Middle frontal gyrus (tissue), 1 donor: ENCODE results near the gene IFNLR1.

Source experiments
- DNase-seq: peaks from one replicate; pipeline ENCODE4 v3.0.0-alpha.2; 2015; ENCODE audit warnings: low spot score; ENCODE audit errors: extremely low spot score

IFNLR1 gene

DNA sequence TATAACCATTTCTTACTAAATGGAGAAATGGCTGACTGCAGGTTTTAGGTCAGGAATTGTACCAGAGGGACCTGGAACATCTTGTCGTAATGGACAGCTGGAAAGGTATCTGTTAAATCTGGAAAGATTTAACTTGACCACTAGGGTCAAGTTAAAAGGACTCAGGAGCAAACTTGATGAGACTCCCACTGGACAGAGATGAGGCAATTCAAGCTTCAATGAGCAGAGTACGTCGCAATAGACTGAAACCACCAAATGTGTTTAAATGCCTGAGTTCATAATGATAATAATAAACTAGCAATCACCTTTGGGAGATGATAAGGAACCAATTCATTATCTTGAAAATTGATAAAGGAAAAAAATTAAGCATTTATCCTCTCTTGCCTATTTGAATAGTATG is 8.7 kb downstream of the IFNLR1 start:
- DNase-seq = no peak

DNA sequence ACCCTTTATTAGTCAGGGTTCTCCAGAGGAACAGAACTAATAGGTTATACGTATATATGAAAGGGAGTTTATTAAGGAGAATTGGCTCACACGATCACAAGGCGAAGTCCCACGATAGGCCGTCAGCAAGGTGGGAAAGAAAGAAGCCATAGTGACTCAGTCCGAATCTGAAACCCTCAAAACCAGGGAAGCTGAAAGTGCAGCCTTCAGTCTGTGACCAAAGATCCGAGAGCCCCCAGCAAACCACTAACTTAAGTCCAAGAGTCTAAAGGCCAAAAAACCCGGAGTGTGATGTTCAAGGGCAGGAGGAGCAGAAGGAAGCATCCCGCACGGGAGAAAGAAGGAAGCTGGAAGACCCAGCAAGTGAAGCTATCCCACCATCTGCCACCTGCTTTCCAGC is 9.9 kb downstream of the IFNLR1 start:
- no peak for DNase-seq

DNA sequence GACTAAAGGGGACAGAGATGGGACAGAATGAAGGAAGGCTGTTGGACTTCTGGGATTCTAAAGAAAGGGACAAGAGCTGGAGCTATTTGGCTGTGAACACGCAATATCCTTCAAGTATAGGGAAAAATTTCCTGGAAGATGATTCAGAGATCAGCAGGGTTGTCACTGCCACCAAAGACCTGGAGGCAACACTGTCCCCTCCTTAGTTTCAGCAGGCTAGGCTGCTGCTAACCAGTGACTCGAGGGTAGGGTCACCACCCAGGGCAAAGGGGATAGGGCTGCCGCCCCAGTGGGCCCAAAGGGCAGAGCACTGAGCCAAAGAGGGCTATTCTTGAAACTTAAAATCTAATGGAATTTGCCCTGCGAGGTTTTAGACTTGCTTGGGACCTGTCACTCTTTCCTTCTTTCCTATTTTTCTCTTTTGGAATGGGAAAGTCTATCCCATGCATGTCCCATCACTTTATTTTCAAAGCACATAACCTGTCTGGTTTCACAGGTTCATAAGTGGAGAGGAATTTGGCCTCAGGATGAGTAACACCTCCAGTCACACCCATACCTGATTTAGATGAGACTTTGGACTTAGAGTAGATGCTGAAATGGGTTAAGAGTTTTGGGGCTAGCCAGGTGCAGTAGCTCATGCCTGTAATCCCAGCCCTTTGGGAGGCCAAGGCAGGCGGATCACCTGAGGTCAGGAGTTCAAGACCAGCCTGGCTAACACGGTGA is 11.9 kb downstream of the IFNLR1 start:
- no peak for DNase-seq

DNA sequence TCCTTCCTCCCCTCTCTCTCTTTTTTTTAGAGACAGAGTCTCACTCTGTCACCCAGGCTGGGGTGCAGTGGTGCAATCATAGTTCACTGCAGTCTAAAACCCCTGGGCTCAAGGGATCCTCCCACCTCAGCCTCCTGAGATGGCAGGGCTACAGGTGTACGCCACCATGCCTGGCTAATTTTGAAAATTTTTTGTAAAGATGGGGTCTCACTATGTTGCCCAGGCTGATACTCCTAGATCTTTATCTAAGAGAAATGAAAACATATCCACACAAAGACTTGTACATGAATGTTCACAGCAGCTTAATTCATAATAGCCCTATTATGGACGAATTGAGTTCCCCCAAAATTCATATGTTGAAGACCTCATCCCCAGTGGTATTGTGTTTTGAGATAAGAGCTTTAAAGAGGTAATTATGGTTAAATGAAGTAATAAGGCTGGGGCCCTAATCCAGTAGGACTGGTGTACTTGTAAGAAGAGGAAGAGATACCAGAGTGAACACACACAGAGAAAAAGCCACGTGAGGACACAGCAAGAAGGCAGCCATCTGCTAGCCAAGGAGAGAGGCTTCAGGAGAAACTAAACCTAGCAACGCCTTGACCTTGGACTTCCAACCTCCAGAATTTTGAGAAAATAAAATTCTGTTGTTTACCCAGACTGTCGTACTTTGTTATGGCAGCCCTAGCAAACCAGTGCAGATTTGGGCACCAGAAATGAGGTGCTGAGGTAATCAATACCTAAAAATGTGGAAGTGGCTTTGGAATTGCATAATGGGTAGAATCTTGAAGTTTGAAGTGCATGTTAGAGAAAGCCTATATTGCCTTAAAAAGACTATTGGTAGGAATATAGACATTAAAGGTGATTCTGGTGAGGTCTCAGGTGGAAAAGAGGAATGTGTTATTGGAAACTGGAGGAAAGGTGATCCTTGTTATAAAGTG is 13.2 kb downstream of the IFNLR1 start:
- no peak for DNase-seq

DNA sequence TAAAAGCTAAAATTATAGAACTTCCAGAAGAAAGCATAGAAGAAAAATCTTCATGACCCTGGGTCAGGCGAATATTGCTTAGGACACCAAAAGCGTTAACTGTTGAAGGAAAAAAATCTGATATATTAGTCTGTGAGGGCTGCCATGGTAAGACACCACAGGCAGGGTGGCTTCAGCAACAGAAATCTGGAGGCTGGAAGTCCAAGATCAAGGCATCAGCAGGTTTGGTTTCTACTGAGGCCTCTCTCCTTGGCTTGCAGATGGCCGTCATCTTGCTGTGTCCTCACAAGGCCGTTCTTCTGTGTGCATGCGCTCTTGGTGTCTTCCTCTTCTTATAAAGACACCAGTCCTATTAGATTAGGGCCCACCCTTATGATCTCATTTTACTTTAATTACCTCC is 14.5 kb downstream of the IFNLR1 start:
- DNase-seq = no peak

DNA sequence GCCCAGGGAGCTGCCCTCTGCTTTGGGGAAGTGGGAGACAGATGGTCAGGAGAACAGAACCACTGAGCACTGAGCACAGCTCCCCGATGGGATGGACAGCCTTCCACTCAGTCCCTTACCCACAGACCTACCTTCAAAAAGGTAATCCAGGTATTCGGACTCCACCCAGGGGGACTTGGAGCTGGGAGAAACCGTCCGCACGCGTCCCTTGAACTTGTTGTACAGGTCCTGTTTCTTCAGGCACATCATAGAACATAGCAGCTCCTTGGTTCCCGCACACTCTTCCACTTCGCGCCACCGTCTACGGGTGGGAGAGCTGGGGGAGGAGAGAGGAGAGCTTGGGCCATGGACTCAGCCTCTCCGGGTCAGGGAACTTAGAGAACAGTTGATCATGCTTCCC is 17.8 kb downstream of the IFNLR1 start:
- no peak for DNase-seq

DNA sequence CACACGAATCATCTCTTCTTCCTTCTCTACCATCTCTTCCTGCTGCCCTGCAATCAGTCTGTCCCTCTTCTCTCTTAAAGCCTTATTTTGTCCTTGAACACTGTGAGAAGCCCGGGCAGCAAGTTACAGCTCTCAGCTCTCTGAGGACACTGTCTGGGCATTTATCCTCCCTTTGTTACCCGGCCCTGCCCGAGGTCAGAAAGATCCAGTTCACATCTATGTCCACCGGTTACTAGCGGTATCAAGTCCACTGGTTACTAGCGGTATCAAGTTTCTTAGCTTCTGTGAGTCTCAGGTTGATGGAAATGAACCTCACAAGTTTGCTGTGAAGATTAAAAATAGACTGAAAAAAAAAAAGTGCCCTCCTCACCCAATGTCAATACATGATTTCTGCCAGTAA is 18.8 kb downstream of the IFNLR1 start:
- DNase-seq = no peak

DNA sequence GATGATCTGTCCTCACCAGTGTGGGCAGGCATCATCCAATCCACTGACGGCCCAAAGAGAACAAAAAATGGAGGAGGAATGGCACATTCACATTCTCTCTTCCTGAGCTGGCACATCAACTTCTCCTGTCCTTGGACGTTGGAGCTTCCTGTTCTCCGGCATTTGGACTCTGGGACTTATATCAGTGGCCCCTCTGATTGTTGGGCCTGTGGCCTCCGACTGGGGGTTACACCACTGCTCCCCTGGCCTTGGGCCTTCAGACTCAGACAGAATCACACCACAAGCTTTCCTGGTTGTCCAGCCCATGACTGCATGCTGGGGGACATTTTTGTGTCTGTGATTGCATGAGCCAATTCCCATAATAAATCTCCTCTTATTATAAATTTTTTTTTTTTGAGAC is 20.1 kb downstream of the IFNLR1 start:
- no peak for DNase-seq

DNA sequence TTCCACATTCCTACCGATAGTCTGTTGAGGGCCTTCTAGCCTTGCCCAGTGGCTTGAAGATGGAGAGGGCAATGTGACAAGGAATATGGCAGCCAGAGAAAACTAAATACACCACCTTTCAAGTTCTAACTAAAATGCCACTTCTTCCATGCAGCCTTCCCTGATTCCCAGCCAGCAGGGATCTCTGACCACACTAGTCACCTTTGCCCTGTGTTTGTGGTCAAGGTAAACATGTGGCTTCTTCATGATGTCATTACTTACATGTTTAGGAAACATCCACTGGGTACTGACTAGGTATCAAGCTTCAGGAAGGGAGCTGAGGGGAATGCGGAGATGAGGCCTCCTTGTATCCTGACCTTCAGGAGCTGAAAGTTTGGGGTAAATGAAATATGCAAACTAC is 21.6 kb downstream of the IFNLR1 start:
- no peak for DNase-seq

DNA sequence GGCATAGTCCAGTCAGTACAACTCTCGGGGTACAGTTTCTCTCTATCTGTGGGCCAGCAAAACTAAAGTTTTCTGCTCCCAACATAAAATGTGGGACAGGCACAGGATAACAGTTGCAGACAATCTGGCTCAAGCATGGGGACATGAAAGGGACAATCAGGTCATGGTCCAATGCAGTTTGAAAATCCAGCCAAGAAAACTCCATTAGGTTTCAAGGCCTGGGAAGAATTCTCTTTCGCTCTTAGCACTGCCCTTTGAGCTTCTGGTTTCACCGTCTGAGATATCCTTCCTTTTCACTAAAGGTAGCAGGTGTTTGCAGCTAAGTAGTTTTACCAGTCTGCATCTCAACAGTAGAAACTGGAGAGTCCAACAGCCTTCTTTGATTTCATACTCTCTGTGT is 23.1 kb downstream of the IFNLR1 start:
- no peak for DNase-seq

DNA sequence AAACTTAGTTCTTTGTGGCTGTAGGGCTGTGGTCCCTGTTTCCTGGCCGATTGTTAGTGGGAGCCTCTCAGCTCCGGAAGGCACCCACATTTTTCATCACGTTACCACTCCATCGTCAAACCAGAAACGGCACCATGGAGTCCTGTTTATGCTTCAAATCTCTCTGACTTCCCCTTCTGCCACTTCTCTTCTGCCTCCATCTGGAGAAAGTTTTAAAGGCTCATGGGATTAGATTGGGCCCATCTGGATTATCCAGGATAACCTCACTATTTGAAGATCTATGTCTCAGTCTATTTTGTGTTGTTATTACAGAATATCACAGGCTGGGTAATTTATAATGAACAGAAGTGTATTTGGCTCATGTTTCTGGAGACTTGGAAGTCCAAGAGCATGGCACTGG is 24.9 kb downstream of the IFNLR1 start:
- no peak for DNase-seq

DNA sequence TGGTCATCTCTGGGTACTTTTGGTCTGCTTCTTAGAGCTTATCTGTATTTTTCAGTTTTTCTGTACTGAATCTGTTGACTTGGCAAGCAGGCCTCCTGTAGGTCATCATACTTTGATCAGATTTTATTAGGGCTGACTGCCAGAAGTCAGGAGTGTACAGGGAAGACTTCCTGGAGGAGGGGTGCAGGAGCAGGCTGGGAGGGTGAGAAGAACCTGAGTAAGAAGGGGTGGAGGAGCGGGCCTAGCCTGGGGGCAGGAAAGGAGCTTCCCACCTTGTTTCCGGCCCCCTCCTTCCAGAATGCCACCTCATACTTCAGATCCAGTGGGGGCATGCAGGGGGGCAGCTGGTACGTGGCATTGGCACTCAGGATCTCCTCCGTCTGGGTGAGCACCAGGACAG is 25.8 kb downstream of the IFNLR1 start:
- no peak for DNase-seq

DNA sequence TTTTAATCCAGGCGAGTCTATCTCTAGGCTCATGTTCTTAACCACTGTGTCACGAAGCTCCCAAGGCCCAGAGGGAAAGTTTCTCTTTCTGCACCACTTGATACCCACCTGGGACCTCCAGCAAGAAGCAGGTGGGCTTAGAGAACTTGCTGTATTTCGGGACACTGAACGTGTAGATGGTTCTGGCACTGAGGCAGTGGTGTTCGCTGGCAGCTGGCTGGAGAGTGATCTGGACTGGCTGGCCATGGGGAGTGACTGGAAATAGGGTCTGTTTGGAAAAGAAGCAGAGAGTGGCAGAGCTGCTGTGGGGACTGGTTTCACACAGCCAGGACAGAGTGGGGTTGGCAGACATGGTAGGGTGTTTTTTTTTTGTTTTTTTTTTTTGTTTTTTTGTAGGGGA is 27.7 kb downstream of the IFNLR1 start:
- DNase-seq = no peak

DNA sequence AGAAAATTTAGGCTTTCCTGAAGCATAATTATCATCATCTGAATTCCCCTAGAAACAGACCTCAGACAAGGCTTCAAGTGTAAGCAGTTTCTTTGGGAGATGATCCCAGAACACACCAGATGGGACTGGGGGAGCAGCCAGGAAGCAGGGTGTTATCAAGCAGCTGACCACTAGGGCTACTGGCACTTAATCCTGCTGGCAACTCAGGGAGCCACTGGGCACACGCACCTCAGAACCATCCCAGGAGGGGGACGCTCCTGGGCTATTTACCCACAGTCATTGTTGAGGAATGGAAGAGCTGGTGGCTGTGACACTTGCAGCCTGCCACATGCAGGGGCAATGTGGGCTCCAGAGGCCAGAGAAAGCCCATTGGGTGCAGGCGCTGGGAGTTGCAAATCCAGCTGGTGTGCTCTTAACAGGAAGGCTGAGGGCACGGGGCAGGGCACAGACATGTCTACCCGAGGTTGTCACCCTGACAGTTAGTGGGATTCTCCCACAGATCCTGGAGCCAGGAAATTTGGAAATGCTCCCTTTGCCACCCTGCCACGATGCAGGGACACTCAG is 29.1 kb downstream of the IFNLR1 start:
- DNase-seq = no peak

DNA sequence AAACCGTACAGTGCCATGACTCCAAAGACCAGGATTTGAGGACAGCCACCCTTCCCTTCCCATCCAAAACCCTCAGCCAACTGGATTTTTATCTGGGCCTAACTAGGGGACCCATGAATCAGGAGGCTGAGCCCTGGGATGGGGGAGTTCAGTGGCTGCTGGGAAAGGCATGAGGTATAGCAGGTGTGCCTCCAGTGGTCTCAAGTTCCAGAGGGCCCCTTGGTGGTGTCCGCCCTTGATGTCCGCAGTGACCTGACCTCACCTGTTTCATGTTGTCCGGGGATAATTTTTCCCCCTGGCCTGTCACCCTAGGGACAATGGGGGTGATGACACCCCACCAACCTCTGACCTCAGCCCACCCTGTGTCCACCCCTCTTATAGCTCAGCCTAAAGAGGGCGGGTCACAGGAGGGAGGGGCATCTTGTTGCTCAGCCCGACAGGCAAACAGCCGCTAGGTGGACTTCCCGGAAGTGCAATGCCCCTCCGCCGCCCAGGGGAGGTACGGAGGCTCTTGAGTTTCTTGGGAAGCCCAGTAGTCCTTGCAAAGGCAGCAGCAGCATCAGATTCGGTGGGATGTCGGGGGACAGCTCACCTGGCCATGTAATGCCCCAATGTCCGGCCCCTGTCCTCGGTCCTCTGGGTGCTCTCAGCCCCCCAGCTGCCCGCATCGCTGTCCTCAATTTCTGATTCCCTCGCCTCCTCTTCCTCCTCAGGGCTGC is 30.4 kb downstream of the IFNLR1 start:
- no peak for DNase-seq

DNA sequence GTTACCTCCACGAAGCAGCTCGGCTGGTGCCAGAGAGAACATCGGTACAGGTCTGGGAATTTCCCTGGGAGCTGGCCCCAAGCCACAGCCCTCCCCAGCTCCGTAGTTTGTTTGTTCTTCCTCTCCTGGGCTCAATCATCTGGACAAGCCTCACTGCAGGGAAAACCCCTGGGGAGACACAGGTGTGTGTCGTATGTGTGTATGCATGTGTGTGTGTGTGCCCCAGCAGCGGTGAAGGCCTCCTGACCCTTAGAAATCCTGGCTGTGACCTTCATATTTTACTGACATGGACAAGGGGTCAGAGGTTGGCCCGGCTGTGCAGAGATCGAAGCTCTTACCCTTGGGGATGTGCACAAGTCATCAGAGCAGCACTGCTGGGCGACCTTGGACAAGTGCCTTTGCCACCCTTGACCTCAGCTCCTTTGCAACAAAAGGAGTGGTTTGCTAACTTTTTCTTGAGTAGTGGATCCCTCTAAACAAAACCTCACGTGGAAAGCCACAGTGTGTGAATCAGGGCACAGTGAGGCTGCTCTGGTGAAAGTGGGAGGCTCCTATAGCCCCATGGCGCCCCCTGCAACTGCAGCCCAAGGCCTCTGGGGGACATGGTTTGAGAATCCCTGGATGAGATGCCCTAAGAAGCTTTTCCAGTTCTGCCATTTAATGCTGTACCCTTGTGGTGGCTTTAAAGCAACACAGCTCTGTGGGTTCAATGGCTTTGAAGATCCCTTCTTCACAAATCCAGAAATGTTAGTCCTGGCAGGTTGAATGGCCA is 31.9 kb downstream of the IFNLR1 start:
- DNase-seq = no peak

DNA sequence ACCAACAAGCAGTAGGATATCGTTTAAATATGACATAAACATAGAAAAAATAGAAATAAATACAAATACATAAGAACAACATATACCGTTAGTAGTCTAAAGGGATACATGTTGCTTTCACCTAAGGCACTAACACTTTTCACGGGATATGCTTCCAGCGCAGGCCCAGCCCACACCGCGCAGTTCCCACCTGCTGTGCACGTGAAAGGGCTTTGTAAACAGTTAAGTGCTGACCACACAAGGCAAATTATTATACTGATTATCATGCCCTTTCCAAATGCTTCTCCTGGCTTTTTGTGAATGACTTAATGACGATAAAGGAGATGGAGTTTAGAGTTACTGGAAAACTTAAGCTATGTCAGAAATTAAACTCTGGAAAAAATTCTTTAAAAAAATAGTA is 32.9 kb downstream of the IFNLR1 start:
- DNase-seq = no peak

DNA sequence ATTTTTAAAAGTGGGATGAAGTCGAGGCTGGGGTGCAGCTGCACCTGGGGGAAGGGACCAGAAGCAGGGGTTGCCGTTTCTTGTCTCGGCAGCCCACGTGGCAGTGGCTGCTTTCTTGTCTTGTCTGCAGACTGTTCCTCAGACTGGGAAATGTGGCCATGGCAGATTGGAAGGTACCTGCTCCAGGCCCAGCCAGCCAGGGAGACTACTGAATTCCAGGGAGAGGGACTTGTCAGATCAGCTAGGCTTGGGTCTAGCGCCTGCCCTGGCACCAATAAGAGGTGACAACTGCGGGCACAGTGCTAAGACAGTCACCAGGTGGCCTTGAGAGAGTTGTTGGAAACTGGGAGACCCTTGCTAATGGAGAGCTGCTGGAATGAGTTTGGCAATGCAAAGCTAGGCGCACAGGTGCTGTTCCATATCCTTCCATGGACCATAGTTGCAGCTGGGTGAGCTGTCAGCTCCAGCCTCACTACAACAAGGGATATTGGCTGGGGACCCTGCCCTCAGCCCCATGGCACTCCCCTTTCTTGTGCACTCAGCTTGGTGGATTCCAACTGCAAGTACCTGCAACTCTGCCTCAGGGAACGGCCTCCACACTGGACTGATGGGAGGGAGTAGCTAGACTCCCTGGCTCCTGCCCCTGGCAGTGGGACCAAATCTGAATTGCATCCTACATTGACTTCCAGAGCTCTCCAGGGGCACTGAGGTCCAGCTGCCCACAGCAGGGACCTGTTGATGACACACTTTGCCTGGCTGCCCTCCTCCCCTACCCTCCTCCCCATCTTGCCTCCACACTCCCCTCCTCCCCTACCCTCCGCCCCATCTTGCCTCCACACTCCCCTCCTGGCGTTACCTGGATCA is 34.2 kb downstream of the IFNLR1 start:
- no peak for DNase-seq

DNA sequence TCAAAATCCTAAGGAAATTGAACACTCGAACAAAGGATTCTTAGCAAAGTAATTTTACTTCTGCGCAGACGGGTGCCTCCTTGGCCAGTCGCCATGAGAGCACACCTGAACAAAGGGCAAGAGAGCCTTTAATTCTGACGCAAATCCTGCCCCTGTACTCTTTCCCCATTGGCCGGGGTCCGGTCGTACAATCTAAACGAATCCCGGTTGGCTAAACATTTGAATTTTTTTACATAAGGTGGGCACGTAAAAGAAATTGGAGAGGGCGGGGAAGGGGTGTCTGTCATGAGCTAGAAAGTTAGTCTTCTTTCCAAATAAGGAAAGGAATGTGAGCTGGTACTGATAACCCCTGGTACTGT is 35.9 kb downstream of the IFNLR1 start:
- DNase-seq = no peak
